GM12873 (cell line): ENCODE data around the gene SLMAP.
A peak's percentile ranks its signal among the peaks of the same experiment; 100 is the strongest.

ENCODE experiments used
- CTCF ChIP-seq: IDR thresholded peaks from 2 replicates; pipeline ENCODE4 v1.5.1; 2012; ENCODE audit warnings: low read depth, mild to moderate bottlenecking, moderate library complexity, low read length, control low read depth; ENCODE audit not compliant: insufficient read depth; ENCODE audit errors: missing control alignments

The SLMAP gene

GRCh38 chr3:57851304-57851703 is 95.2 kb downstream of the SLMAP start:
- no peak for TF ChIP-seq CTCF

- TF ChIP-seq CTCF: peak; percentile 3
Observed at GRCh38 chr3:57852896-57853295, 96.8 kb downstream of the SLMAP start.

GRCh38 chr3:57855281-57855680 is 99.2 kb downstream of the SLMAP start:
- no peak for TF ChIP-seq CTCF

- TF ChIP-seq CTCF: no peak
Observed at GRCh38 chr3:57855943-57856342, 99.8 kb downstream of the SLMAP start.

- peak; percentile 5 for TF ChIP-seq CTCF
Observed at GRCh38 chr3:57856675-57857074, 100.6 kb downstream of the SLMAP start.

- TF ChIP-seq CTCF: no peak
Observed at GRCh38 chr3:57862894-57863293, 106.8 kb downstream of the SLMAP start.

- no peak for TF ChIP-seq CTCF
Observed at GRCh38 chr3:57863380-57863779, 107.3 kb downstream of the SLMAP start.
